ENCODE measurements around the gene CENPB.

CENPB gene

DNA sequence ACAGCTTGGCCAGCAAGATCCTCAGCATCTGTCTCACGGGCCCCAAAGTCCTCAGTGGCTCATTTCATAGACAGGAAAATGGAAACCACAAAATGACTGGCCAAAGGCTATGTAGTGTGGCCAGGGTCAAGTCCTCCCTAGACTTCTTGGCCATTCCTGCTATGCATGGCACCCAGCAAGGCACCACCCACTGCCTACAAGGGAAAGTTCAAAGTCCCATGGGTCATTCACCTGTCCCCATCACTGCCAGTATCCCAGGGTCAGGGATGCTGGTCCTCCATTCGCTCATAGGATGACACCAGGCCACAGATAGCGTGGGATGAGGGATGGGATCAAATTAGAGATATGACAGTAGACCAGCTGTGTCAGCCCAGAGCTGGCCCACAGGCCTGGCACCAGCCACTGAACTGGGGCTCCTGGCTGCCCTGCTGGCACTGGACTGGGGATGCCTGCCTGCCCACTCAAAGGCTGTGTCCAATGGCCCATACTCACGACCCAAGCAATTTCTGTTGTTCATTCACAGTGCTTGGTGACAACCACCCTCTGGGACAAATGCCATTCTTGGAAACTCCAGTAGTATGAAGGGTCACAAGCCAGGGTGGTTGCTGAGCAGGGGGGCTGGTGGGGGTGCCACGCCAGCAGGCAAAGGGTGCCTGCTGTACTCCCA lies 30.6 kb downstream of the CENPB start:
- intact Hi-C loops (cut with DNase I), result no loop called here
- DNase-seq, result peak in 1 of 10 donors; percentile 66

GRCh38 chr20:3755269-3755668 lies 31.3 kb downstream of the CENPB start:
- intact Hi-C loops (cut with DNase I), result no loop called here
- DNase-seq, result peak in 1 of 10 donors; percentile 61

DNA sequence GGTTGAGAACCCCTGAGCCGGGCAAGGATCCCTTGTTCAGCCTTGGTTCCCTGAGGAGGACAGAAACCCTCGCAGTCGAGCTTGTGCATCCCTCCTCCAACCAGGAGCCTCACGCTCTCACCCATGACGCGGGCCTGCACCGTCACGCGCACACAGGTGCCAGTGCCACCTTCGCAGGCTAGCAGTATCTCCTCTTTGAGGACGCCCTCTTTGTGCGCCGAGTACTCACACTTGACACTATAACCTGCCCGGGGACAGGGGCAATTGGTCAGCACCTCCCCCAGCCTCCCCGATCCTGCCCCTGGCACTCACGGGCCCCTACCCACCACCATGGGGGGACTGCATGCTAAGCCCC lies 32.3 kb downstream of the CENPB start:
- DNase-seq, result peak in 1 of 10 donors; percentile 80
- intact Hi-C loops (cut with DNase I), result no loop called here

GRCh38 chr20:3753501-3754275 lies 32.9 kb downstream of the CENPB start:
- DNase-seq, result peak in 1 of 10 donors; percentile 89
- intact Hi-C loops (cut with DNase I), result no loop called here

DNA sequence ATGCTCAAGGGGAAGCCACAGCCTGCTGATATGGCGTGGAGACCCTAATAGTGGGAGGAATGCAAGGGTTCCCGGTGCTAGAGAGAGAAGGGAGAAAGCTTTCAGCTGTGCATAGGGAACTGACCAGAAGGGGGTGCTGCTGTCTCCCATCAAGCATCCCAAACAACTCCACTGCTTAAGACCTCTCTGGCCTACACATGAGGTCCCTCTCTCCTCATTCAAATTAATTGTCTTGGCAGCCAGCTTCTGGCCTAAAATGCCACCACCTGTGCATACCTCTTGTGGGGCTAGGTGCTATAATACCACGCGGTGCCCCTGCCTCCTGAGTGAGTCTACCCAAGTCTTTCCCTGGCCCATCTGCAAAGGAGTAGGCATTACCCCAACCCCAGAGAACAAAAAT lies 33.4 kb downstream of the CENPB start:
- peak in 5 of 10 donors; percentile 49 to 65 (median 59) for DNase-seq
- intact Hi-C loops (cut with DNase I), result no loop called here

DNA sequence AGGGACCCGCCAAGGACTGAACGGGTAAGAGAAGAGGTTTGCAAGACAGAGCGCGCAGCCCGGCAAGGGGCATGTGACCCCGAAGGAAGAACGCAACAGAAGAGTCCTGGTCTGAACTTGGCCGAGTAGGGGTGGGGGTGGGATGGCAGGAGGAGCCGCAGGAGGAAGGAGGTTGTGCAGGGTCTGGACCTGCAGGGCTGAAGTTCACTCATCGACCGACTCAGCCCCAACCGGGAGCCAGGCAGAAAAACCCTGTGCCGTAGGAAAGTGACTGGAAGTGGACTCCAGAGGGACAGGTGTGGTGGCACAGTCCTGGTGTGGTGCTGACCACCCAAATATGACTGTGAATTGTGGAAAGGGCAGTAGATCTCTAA lies 34.2 kb downstream of the CENPB start:
- no peak for DNase-seq
- intact Hi-C loops (cut with DNase I), result no loop called here

DNA sequence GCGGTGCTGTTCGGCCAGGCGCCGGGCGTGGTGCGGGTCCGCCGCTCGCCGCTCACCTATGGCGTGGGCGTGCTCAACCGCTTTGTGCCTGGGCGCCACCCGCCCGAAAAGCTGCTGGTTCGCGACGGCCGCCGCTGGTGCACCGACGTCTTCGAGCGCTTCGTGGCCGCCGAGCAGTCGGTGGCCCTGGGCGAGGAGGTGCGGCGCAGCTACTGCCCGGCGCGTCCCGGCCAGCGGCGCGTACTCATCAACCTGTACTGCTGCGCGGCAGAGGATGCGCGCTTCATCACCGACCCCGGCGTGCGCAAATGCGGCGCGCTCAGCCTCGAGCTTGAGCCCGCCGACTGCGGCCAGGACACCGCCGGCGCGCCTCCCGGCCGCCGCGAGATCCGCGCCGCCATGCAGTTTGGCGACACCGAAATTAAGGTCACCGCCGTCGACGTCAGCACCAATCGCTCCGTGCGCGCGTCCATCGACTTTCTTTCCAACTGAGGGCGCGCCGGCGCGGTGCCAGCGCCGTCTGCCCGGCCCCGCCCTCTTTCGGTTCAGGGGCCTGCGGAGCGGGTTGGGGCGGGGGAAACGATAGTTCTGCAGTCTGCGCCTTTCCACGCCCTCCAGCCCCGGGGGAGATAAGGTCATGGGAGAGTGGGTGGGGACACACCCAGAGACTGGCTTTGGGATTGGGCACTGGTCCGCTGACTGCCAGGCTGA lies 34.7 kb downstream of the CENPB start:
- intact Hi-C loops (cut with DNase I), result no loop called here
- no peak for DNase-seq

- no peak for DNase-seq
- intact Hi-C loops (cut with DNase I), result no loop called here
These were observed 35.2 kb downstream of the CENPB start for GRCh38 chr20:3751305-3751674.

- DNase-seq, result peak in 5 of 10 donors; percentile 45 to 90 (median 49)
- intact Hi-C loops (cut with DNase I), result no loop called here
These were observed 36.6 kb downstream of the CENPB start for GRCh38 chr20:3749689-3750531.

- intact Hi-C loops (cut with DNase I), result no loop called here
- DNase-seq, result peak in 1 of 10 donors; percentile 45
These were observed 37.4 kb downstream of the CENPB start for GRCh38 chr20:3749087-3749688.

DNA sequence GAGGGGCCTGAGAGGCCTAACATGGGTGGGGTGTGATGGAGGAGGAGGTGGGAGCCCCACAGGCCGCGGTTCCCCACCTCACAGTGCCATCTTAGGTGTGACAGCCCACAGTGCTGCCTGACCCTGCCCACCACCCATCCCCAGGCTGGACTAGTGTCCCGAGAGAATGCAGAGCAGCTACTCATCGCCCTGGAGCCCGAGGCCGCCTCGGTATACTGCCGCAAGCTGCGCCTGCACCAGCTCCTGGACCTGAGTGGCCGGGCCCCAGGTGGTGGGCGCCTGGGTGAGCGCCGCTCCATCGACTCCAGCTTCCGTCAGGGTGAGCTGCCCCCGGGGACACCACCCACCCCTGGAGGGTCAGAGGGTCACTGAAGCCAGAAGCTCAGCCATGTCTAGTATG lies 38.5 kb downstream of the CENPB start:
- DNase-seq, result no peak
- intact Hi-C loops (cut with DNase I), result no loop called here

DNA sequence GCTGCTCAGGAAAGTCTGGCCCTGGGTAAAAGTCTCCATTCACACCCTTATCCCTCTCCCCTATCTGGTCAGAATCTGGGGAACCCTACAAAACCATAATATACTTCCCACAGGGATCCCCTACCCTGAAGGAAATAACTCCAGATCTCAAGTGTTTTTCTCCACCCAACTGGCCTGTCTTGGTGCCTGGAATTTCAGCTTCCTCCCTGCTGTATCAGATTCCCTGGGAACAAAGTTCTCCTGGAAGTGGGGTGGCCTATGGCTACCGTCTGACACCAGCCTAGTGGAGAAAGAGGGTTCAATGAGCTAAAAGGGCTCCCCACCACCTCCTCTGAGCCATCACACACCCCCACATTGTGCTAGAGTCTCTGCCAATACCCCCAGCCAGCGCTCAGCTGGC lies 39.1 kb downstream of the CENPB start:
- no peak for DNase-seq

GRCh38 chr20:3745686-3746173 lies 40.8 kb downstream of the CENPB start:
- peak in 2 of 10 donors; percentile 39 to 74 for DNase-seq
- intact Hi-C loops (cut with DNase I), result no loop called here

More for the DNA sequence above, 39.1 kb downstream of the CENPB start:
- intact Hi-C loops (cut with DNase I), result no loop called here

DNA sequence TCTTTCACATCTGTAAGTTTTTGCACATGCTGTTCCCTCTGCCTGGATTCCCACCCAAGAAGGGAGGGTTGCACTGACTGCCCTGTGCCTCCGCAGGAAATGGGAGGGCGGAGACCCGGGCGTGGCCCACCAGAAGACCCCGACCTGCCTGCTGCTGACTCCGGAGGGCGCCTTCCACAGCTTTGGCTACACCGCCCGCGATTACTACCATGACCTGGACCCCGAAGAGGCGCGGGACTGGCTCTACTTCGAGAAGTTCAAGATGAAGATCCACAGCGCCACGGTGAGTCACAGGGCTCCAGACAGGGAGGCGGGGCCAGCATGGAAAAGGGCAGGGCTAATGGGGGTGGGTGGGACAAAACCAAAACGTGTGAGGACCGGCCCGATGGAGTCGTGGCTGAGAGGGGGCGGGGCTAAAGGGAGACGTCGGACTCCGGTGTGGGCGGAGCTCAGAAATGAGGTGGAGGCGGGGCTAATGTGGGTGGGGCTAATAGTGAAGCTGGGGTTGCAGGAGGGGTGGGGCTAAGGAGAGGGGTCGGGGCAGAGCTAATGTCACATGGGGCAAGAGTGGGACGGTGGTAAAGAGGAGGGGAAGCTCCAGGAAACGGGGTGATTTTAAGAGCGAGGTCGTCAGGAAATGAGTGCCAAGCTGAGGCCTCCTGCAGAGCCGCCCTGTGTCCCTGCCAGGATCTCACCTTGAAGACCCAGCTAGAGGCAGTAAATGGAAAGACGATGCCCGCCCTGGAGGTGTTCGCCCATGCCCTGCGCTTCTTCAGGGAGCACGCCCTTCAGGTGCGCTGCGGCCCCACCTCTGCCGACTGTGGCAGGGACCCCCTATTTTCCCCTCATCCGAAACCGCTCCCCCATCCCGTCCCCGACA lies 41.5 kb downstream of the CENPB start:
- DNase-seq, result peak in 4 of 10 donors; percentile 33 to 87 (median 71)
- intact Hi-C loops (cut with DNase I), result no loop called here

GRCh38 chr20:3744037-3744436 lies 42.5 kb downstream of the CENPB start:
- intact Hi-C loops (cut with DNase I), result no loop called here
- peak in 2 of 10 donors; percentile 10 to 13 for DNase-seq

- intact Hi-C loops (cut with DNase I), result no loop called here
- peak in 2 of 10 donors; percentile 2 to 10 for DNase-seq
These were observed 43.3 kb downstream of the CENPB start for GRCh38 chr20:3743251-3743650.

DNA sequence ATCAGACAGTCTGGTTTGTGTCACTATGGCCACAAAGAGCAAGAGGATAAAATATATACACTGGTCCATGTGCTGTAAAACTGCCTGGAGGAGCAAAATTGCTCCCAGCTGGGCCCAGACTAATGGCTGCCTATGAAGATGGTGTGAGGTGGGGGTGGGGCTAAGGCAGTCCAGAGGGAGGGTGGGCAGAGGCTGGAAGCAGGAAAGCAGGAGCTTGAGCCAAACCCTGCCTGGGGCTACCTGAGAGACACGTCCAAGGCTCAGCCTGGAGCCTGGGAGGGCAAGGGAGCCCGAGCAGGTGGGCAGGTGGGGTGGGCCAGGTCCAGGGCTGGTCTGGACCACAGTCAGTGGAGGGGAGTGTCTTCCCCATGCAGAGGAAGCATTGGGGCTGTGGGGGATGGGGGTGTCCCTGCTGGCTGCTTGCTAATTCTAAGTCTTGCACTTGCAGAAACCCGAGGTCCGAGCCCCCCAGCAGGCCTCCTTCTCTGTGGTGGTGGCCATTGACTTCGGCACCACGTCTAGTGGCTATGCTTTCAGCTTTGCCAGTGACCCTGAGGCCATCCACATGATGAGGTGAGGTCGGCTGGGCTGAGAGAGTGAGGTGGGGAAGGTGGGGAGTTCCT lies 44.6 kb downstream of the CENPB start:
- intact Hi-C loops (cut with DNase I), result no loop called here
- DNase-seq, result peak in 4 of 10 donors; percentile 18 to 62 (median 46)

DNA sequence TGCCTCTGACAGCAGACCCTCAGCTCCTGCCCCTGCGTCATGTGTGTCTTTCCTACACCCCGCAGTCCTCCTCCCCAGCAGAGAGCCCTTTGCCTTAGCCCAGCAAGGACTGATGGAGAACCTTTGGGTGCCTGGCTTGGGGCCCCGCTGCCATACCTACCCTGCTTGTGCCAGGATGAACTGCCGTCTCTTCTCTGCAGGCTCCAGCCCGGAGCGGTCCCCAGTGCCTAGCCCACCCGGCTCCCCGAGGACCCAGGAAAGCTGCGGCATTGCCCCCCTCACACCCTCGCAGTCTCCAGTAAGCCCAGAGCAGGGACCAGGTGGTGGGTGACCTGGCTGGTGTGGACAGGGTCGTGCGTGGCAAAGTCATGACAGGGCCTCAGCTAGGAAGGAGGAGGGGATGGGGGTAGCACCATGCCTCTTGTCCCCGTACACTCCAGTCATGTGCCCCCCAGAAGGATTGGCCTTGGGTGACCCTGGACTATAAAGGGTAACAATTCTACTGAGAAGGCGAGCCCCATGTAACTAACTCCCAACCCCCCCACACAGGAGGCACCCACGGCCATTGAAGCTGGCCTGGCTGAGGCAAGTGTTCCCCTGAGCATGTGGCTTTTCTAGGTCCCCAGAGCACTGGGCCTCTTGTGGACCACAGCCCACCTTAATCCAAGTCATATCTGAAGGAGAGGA lies 45.8 kb downstream of the CENPB start:
- intact Hi-C loops (cut with DNase I), result no loop called here

More for the DNA sequence above, 45.8 kb downstream of the CENPB start:
- peak in 3 of 10 donors; percentile 16 to 59 (median 58) for DNase-seq

Measured in posterior cingulate gyrus (tissue), 11 donors.